GM18505 (cell line): Measurements from ENCODE around the gene DLG2.

ENCODE experiments used
- ATAC-seq: cut with Tn5 transposase; IDR thresholded peaks from one replicate; pipeline ENCODE4 v1.9.1; 2021; ENCODE audit not compliant: unreplicated experiment
- POLR2A ChIP-seq: IDR thresholded peaks from 4 replicates; pipeline ENCODE4 v1.6.1; 2011; ENCODE audit warnings: borderline replicate concordance; ENCODE audit not compliant: insufficient read depth, insufficient read length; ENCODE audit errors: extremely low read depth

The DLG2 gene

DNA sequence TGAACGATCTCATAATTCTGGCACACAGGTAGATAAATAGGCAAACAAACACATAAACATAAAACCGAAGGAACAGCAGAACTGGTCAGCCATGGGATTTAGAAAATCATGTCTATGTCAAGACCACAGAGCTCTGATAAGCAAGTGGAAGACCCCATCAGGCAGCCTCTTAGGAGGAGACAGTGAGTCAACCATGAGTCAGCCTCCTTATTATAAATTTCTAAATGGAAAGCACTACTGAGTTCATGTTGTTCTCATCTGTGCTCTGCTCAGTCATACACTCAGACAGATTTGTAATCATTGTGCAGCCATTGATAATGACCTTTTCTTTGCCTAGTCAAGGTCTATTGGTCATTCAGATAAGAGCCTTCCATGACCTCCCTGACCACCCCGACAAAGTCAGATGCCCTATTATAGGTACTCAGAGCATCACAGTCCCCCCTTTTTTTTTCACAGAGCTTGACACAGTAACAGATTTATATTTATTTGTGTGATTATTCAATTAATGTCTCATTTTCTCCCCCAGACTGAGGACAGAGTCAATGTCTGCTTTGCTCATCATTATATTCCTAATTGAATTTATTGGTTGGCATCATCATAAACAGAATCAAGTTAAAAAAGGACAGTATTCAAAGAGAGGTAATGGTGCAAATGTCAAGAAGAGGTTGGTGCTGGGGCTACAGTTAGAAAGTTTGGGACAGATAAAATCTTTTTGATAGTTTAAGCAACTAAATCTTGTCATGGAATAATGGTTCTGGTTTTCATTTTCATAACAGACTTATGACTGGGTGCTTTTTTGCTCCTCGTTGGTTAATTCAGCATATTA is 1761.3 kb downstream of the DLG2 start:
- no peak for TF ChIP-seq POLR2A
- no peak for ATAC-seq

- TF ChIP-seq POLR2A: no peak
- ATAC-seq: no peak
These were observed 1762.6 kb downstream of the DLG2 start for GRCh38 chr11:83864412-83865057.

- no peak for TF ChIP-seq POLR2A
- no peak for ATAC-seq
These were observed 1763.9 kb downstream of the DLG2 start for GRCh38 chr11:83863272-83863671.

GRCh38 chr11:83862691-83863090 is 1764.5 kb downstream of the DLG2 start:
- TF ChIP-seq POLR2A: no peak
- ATAC-seq: no peak

GRCh38 chr11:83862033-83862432 is 1765.1 kb downstream of the DLG2 start:
- TF ChIP-seq POLR2A: no peak
- no peak for ATAC-seq

DNA sequence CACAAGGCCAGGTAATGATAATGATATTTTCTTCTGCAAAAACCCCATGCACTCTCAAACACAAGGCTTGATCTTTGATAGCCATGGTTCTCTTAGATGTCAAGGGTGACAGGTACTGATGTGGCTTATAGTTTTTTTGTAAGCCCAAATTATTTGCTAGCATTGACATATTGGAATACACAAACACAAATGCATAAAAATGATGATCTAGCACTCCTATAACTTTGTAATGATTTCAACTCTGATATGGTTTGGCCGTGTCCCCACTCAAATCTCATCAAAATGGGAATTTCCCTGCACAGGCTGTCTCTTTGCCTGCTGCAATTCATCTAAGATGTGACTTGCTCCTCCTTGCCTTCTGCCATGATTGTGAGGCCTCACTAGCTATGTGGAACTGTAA is 1768.5 kb downstream of the DLG2 start:
- TF ChIP-seq POLR2A: no peak
- no peak for ATAC-seq

DNA sequence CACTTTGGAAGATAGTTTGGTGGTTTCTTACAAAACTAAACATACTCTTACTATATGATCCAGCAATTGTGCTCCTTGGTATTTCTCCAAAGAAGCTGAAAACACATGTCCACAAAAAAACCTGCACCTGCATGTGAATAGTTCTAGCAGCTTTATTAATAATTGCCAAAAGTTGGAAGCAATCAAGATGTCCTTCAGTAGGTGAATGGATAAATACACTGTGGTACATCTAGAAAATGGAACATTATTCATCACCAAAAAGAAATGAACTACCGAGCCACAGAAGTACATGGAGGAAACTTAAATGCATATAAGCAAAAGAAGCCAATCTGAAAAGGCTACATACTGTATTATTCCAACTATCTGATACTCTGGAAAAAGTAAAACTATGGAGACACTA is 1771.9 kb downstream of the DLG2 start:
- TF ChIP-seq POLR2A: no peak
- no peak for ATAC-seq

GRCh38 chr11:83852775-83853442 is 1774.2 kb downstream of the DLG2 start:
- ATAC-seq: no peak
- TF ChIP-seq POLR2A: no peak

DNA sequence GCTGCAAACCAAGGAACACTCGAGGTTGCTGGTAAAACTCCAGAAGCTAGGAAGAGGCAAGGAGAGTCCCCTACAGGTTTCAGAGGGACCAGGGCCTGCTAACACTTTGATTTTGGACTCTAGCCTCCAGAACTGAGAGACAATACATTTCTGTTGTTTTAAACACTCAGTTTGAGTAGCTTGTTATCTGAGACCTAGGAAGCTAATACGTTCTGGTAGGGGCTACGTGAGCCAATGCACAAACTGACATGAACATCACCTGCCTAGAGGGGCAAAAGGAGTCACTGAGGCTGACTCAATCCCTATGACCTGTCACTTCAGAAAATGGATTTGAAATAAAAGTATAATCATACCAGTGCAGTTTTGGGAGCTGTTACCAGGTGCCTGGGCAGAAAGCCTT is 1775.1 kb downstream of the DLG2 start:
- ATAC-seq: no peak
- TF ChIP-seq POLR2A: no peak

- TF ChIP-seq POLR2A: no peak
- no peak for ATAC-seq
These were observed 1779.6 kb downstream of the DLG2 start for GRCh38 chr11:83847467-83848034.

- no peak for TF ChIP-seq POLR2A
- ATAC-seq: no peak
These were observed 1781.3 kb downstream of the DLG2 start for GRCh38 chr11:83845797-83846196.

DNA sequence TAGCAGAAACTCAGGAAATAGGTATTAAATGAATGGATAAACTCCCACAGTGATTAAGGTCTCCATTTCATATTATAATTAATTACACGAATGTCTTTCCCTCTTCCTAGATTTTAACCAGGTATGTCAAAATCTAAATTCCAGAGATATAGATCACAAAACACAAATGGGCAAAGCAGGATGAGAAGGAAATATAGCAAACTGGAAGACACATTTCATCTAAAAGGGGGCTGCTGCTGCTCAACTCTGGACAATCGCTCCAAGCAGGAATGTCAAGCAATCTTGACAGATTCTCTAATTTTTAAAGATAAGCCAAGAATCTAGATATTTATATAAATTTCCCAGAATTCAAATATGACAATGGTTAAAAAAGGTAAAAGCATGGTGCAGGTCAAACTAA is 1786.8 kb downstream of the DLG2 start:
- TF ChIP-seq POLR2A: no peak
- ATAC-seq: no peak

DNA sequence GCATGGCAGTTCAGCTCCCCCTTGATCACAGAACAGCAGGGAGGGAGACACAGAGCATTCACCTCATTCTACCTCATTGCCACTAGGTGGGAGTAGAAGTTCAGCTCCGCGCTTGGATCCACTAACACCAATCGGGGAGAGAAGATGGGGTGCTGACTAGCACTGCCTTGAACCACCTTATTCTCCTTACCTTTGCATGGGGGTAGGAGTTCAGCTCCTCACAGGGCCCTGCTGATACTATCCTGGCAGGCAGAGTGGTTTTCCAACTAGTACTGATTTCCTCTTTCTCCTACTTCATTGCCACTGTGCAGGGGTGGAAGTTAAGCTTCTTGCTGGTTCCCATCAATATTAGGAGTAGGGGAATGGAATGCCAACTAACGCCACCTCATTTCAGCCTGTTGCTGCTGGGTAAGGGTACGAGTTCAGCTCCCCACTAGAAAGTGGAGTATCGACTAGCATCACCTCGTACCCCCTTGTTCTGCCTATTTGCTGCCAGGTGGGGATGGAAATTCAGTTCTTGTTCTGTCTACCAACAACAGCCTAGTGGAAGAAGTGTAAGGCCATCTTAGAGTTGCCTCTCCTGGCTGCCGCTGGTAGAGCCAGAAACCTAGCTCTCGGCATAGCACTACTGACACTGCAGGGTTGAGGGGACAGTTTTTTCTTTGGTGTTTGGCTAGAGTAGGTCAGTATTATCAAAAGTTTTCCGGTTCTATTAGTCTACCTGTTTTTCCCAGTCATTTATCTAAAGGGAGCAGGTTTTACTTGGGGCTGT is 1790.1 kb downstream of the DLG2 start:
- peak; percentile 84 for ATAC-seq
- no peak for TF ChIP-seq POLR2A
